Measurements from ENCODE around the gene SNX15.
"Not testable (repeated sequence)": the region's sequence is repeated elsewhere in the genome, so short reads cannot be mapped to it uniquely, and the experiment has no call there.

Gene SNX15

DNA sequence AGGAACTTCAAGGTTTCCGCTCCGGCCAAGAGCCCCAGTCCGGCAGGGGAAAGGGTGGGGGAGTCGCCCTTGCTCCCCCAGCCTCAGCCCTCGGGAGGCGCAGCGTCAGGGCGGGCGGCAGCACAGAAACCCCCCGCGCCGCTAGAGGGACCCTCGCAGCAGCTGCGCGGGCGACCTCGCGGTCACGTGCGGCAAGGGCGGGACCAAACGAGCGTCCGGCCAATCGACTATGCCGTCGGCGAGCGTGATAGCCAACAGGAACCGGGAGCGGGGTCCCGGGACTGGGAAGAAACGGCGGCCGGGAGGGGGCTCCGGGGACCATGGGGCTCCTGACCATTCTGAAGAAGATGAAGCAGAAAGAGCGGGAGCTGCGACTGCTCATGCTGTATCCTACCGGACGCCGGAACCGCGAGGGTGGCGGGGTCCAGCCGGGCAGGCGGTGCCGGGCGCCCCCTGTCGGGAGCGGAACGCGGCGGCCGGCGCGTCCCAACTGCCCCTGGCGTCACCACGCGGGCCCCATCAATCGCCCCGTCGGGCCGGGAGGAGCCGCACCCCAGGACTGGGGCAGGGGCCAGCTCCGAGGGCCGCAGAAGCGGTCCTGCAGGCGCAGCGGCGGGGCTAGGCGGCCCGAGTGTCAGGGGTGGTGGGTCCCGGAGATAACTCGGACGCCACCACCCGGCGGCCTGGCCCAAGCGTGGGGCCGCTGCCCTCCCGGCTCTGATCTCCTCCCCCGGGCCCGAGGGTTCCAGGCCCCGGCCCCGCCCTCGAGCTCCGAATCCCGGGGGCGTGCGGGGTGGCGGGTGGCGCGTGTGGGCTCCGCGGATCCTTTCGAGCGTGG is 13.1 kb upstream of the SNX15 start, which contains the start of gene ARL2:
Gene ARL2 (plus strand): TSS at position 273 of the 838 bp plus-strand sequence. CDS start 48 bp downstream, at position 321.
- peak within 1 kb of the TSS; percentile 81 for H3K4me3 ChIP-seq (ENCODE audit: low read depth, low read length)
- peak; percentile 61 for DNase-seq (ENCODE audit: low read depth)

- peak overlapping the region; percentile 81 for H3K4me3 ChIP-seq (ENCODE audit: low read depth, low read length)
- no peak for DNase-seq (ENCODE audit: low read depth)
Measured at GRCh38 chr11:65014726-65015227, 12.5 kb upstream of the SNX15 start.

- no peak overlapping the region for H3K4me3 ChIP-seq (ENCODE audit: low read depth, low read length)
- no peak for DNase-seq (ENCODE audit: low read depth)
Measured at GRCh38 chr11:65016705-65017104, 10.5 kb upstream of the SNX15 start.

DNA sequence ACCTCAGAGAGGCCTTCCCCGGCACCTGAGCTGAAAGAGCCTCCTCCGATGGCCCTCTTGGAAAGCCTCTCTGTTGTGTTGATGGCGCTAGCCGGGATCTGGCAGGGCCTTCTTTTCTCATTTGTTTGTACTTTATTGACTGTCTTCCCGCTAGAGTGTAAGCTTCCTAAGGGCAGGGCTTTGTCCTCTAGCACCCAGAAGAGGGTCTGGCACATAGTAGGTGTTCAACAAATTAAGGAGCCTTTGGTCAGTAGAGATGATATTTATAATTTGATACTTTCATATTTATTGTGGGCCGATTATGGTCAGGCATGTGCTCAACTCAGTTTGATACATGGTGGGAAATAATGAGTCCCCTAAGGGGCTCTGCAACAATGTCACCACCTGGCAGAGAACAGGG is 9.3 kb upstream of the SNX15 start:
- no peak for DNase-seq (ENCODE audit: low read depth)

DNA sequence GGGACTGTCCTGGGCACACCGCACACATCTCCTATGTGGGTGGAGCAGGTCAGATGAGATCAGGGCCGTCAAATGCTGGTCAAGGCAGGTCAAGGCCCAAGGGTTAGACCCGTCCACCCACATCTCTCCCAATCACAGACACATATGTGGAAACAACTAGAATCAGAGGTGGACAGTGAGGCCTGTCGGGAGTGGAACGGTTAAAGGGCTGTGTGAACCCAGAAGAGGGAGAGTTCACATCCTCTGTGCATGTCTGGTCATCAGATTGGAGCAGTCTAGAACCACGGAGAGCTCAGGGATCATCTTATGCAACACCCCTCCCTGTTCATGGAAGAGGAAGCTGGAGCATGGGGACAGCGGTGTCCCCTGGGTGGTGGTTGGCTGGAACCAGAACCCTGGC is 7.4 kb upstream of the SNX15 start:
- H3K4me3 ChIP-seq (ENCODE audit: low read depth, low read length): no peak overlapping the region
- DNase-seq (ENCODE audit: low read depth): no peak

More for the DNA sequence above, 9.3 kb upstream of the SNX15 start:
- H3K4me3 ChIP-seq (ENCODE audit: low read depth, low read length): no peak overlapping the region

DNA sequence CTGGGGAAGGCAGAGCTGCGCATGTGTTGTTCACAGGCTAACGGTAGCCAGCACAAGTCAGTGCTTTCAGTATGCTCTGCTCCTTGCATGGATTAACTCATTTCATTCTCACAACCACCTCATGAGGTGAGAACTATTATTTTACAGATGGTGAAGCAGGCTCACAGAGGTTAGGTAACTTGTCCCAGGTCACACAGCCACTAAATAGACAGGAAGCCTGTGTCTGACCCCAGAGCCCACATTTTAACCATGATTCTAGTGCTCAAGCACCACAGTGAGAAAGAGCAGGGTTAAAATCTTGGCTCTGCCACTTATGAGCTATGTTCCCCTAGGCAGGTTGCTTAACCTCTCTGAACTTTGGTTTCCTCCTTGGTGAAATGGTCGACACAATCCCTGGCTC is 6.2 kb upstream of the SNX15 start:
- DNase-seq (ENCODE audit: low read depth): no peak
- H3K4me3 ChIP-seq (ENCODE audit: low read depth, low read length): no peak overlapping the region

GRCh38 chr11:65021509-65021908 is 5.7 kb upstream of the SNX15 start:
- DNase-seq (ENCODE audit: low read depth): no peak
- no peak overlapping the region for H3K4me3 ChIP-seq (ENCODE audit: low read depth, low read length)

DNA sequence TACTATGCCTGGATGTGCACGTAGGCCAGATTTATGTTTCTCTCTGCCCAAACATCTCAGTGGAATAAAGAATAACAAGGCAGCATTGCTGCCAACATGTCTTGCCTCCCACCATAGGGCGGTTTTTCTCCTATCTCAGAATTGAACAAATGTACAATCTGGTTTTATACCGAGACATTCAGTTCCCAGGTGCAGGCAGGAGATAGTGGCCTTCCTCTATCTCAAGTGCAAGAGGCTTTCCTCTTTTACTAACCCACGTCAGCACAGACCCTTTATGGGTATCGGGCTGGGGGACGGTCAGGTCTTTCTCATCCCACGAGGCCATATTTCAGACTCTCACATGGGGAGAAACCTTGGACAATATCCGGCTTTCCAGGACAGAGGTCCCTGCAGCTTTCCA is 3.7 kb upstream of the SNX15 start:
- DNase-seq (ENCODE audit: low read depth): not testable (repeated sequence)

GRCh38 chr11:65026810-65027209 is 429 bp upstream of the SNX15 start:
- DNase-seq (ENCODE audit: low read depth): no peak
- H3K4me3 ChIP-seq (ENCODE audit: low read depth, low read length): peak overlapping the region; percentile 65

More for the DNA sequence above, 3.7 kb upstream of the SNX15 start:
- not testable (repeated sequence) for H3K4me3 ChIP-seq (ENCODE audit: low read depth, low read length)

GRCh38 chr11:65032216-65032615 is 5.0 kb downstream of the SNX15 start:
- DNase-seq (ENCODE audit: low read depth): no peak
- no peak overlapping the region for H3K4me3 ChIP-seq (ENCODE audit: low read depth, low read length)

DNA sequence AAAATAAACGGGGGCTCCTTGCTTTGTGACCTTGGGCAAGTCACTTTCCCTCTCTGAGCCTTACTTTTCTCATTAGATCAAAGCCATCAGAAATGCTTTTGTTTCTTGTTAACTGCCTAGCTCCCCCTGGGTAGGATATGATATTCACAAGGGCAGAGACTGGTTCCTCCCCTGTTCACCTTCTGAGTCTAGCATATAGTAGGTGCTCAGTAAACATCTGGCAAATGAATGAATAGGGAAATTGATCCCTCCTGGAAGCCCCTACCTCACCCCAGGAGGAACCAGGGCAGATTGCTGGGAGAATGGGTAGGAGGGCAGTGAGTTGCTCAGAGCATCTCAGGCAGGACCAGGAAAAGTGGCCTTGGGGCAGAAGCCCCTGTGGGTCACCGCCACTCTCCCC is 7.2 kb downstream of the SNX15 start:
- H3K4me3 ChIP-seq (ENCODE audit: low read depth, low read length): no peak overlapping the region
- DNase-seq (ENCODE audit: low read depth): no peak

DNA sequence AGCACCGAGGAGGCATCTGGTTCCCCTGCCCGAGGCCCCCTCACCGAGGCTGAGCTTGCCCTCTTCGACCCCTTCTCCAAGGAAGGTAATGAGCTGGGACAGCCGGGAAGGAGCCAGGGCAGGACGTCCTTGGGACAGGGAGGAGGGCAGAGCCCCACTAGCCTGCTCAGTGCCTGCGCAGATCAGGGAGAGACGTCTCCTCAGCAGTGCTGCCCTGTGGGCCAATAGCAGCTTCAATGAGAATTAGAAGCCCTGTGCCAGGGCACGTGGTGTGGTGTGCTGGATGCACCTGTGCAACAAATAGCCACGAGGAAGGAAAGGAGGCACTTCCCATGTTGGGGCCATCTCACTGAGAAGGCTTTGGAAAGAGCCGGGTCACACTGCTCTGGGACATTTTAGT is 8.3 kb downstream of the SNX15 start:
- H3K4me3 ChIP-seq (ENCODE audit: low read depth, low read length): no peak overlapping the region
- no peak for DNase-seq (ENCODE audit: low read depth)

- H3K4me3 ChIP-seq (ENCODE audit: low read depth, low read length): no peak overlapping the region
- DNase-seq (ENCODE audit: low read depth): no peak
Measured at GRCh38 chr11:65036931-65037330, 9.7 kb downstream of the SNX15 start.

GRCh38 chr11:65040520-65040846 is 13.2 kb downstream of the SNX15 start:
- peak overlapping the region; percentile 71 for H3K4me3 ChIP-seq (ENCODE audit: low read depth, low read length)
- no peak for DNase-seq (ENCODE audit: low read depth)

DNA sequence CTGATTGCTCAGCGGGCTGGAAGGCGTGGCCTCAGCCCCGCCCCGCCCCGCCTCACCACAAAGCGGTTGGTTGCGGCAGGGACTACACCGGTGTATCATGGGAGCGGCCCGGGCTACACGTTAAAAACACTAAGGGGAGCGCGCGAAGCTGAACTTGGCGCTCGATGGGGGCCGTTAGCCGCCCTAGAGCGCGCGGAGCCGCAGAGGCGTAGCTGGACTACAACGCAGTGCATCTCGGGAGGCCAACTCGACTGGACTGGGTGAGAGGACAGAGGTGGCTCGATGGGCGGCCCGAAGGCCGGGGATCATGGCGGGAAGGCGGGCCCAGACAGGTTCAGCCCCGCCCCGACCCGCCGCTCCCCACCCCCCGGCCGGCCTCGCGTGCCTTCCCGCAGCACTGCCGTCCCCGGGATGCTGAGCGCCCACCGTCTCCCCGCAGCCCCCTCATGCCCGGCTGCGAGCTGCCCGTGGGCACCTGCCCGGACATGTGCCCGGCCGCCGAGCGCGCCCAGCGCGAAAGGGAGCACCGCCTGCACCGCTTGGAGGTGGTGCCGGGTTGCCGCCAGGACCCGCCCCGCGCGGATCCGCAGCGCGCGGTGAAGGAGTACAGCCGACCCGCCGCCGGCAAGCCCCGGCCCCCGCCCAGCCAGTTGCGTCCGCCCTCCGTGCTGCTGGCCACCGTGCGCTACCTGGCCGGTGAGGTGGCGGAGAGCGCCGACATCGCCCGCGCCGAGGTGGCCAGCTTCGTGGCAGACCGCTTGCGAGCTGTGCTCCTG is 13.8 kb downstream of the SNX15 start, which contains the start of gene SAC3D1:
Gene SAC3D1 (plus strand): TSS at position 364 of the 776 bp plus-strand sequence. CDS start 83 bp downstream, at position 447.
- H3K4me3 ChIP-seq (ENCODE audit: low read depth, low read length): peak within 1 kb of the TSS; percentile 71
- peak; percentile 80 for DNase-seq (ENCODE audit: low read depth)

- DNase-seq (ENCODE audit: low read depth): no peak
- no peak overlapping the region for H3K4me3 ChIP-seq (ENCODE audit: low read depth, low read length)
Measured at GRCh38 chr11:65042891-65043290, 15.7 kb downstream of the SNX15 start.

DNA sequence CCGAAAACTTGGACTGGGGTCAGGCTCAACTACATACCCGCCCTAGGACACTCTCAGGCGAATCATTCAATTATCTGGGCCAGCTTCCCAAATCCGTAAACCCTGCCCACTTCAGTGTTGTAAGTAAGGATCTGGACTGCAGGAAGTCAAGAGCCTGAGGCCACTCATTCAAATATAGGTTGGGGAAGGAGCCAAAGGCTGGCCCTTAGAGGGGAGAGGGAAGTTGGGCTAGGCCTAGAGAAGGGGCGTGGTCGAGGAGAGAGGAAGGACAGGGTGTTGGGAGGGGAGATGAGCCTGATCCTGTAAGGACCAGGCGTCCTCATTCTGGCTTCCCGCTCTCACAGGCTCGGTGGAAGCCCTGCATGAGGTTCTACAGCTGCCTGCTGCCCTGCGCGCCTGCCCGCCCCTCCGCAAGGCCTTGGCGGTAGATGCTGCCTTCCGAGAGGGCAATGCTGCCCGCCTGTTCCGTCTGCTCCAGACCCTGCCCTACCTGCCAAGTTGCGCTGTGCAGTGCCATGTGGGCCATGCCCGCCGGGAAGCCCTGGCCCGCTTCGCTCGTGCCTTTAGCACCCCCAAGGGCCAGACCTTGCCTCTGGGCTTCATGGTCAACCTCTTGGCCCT is 16.8 kb downstream of the SNX15 start:
- H3K4me3 ChIP-seq (ENCODE audit: low read depth, low read length): no peak overlapping the region
- DNase-seq (ENCODE audit: low read depth): no peak

DNA sequence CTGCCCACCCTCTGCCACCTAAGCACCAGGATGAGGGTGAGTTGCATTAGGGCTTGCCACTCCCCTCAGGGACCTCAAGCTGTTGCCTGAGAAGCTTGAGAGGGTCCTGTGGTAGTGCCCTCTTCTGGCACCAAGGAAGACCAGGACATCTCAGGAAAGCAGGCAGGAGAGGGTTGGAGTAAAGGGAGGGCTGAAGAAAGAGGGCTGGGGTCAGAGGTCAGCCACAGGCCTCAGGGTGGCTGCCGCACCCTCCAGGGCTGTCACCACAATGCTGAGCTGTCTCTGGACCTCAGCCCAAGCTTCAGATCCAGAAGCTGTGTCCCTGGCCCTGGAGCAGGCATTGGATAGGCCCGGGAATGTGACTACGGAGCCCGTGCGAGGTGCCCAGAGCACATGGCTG is 17.8 kb downstream of the SNX15 start:
- no peak overlapping the region for H3K4me3 ChIP-seq (ENCODE audit: low read depth, low read length)
- no peak for DNase-seq (ENCODE audit: low read depth)

- H3K4me3 ChIP-seq (ENCODE audit: low read depth, low read length): no peak overlapping the region
- DNase-seq (ENCODE audit: low read depth): no peak
Measured at GRCh38 chr11:65045728-65046127, 18.5 kb downstream of the SNX15 start.
